ENCODE measurements around the gene DNAH8. TPM values are rescaled to one million over a fixed set of nuclear protein-coding genes. Genes with fewer than 3 reads are reported as not detected.

The DNAH8 gene
- total and polyA plus RNA-seq, 2 donors (not counting 3 experiments of a cell fraction or from before 2014, with no cell fraction given) = 0.29 to 0.61 TPM

DNA sequence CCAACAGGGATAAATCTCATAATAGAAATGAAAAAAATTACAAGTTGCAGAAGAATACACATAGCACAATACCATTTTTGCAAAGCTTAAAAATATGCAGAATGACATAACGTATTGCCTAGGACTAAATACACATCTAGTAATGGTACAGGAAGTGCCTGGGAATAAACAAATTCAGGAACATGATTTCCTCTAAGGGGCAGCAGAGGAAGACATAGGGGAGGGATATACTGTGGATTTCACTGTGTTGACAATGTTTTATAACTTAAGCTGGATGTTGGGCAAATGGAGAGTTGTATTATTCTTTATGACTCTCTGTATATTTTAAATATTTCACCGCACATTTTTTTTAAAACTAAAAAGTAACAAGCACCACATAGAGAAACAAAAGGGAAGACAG is 6.6 kb upstream of the DNAH8 start:
- no peaks in the 10 kb centered on the region for H3K79me2 ChIP-seq (ENCODE audit: control insufficient read depth, insufficient read depth, low read length)
- no TSS peak for BruUV-seq (replicated peaks)
- no peak overlapping the region for H3K4me3 ChIP-seq (replicated peaks in 1 of 3; ENCODE audit: insufficient read depth in 1 of 3, low read depth in 1 of 3, low read length in 3 of 3)
- no peaks in the 10 kb centered on the region for H3K9me1 ChIP-seq (replicated peaks; ENCODE audit: control insufficient read depth, extremely low read depth, insufficient read depth, low read length)
- peak overlapping the region; percentile 15 for H2AFZ ChIP-seq (ENCODE audit: low read depth, low read length)
- DNase-seq (ENCODE audit: low read depth, low spot score) (peak; percentile 71), FAIRE-seq (peak; percentile 38)
- H3K27me3 ChIP-seq (ENCODE audit: control insufficient read depth in 2 of 2, insufficient read depth in 2 of 2, low read length in 2 of 2) = no peaks in the 10 kb centered on the region
- H3K9ac ChIP-seq (replicated peaks; ENCODE audit: extremely low read depth, insufficient read depth, low read length) = no peak overlapping the region
- no peaks in the 10 kb centered on the region for H3K36me3 ChIP-seq (ENCODE audit: control insufficient read depth in 2 of 2, extremely low read depth in 1 of 2, insufficient read depth in 2 of 2, low read length in 2 of 2)
- H3K4me1 ChIP-seq (ENCODE audit: control insufficient read depth, extremely low read depth, insufficient read depth, low read length) = peaks cover 11% of the 10 kb centered on the region
- CTCF ChIA-PET = interaction anchor here (0.6 to 1.3 kb wide), 14 partner anchors 12 to 164 kb away, joined by 3 to 12 read pairs (median 3); no protein-coding TSS in a partner anchor
- intact Hi-C loops (cut with micrococcal nuclease) = loop anchor here (10.0 kb wide), 1 partner anchor 166 kb away; no protein-coding TSS in a partner anchor
- H3K27ac ChIP-seq (ENCODE audit: insufficient read depth, low read depth, low read length) = no peak overlapping the region
- H3K9me3 ChIP-seq (replicated peaks; ENCODE audit: control insufficient read depth, insufficient read depth, low read length) = no peaks in the 10 kb centered on the region
- TF ChIP-seq GATA2 (IDR thresholded peaks at IDR 0.05; ENCODE audit: insufficient read depth, insufficient read length, low read depth, low read length) = no peak
- no peak for TF ChIP-seq FOS (IDR thresholded peaks at IDR 0.05; ENCODE audit: borderline replicate concordance, insufficient read depth, low read length)
- TF ChIP-seq, protein P1, sequence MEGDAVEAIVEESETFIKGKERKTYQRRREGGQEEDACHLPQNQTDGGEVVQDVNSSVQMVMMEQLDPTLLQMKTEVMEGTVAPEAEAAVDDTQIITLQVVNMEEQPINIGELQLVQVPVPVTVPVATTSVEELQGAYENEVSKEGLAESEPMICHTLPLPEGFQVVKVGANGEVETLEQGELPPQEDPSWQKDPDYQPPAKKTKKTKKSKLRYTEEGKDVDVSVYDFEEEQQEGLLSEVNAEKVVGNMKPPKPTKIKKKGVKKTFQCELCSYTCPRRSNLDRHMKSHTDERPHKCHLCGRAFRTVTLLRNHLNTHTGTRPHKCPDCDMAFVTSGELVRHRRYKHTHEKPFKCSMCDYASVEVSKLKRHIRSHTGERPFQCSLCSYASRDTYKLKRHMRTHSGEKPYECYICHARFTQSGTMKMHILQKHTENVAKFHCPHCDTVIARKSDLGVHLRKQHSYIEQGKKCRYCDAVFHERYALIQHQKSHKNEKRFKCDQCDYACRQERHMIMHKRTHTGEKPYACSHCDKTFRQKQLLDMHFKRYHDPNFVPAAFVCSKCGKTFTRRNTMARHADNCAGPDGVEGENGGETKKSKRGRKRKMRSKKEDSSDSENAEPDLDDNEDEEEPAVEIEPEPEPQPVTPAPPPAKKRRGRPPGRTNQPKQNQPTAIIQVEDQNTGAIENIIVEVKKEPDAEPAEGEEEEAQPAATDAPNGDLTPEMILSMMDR (IDR thresholded peaks at IDR 0.05; ENCODE audit: extremely low read depth in 1 of 2, insufficient read depth in 1 of 2, low read depth in 1 of 2, low read length in 2 of 2) = no peak
- TF ChIP-seq MYC (IDR thresholded peaks at IDR 0.05; ENCODE audit: low read depth, low read length) = no peak
- no peak for TF ChIP-seq POLR2A (IDR thresholded peaks at IDR 0.05; ENCODE audit: low read depth, low read length)
- peak overlapping the region; percentile 61 for H3K4me2 ChIP-seq (ENCODE audit: insufficient read depth, low read length)
- dilution Hi-C loops (cut with MboI; ENCODE audit: extremely low pct_ligation_motif_present, low sequenced_read_pairs) = no loop called here
- POLR2A ChIA-PET = no interaction called here
- no peaks in the 10 kb centered on the region for H4K20me1 ChIP-seq (replicated peaks; ENCODE audit: control insufficient read depth, extremely low read depth, insufficient read depth, low read length)

DNA sequence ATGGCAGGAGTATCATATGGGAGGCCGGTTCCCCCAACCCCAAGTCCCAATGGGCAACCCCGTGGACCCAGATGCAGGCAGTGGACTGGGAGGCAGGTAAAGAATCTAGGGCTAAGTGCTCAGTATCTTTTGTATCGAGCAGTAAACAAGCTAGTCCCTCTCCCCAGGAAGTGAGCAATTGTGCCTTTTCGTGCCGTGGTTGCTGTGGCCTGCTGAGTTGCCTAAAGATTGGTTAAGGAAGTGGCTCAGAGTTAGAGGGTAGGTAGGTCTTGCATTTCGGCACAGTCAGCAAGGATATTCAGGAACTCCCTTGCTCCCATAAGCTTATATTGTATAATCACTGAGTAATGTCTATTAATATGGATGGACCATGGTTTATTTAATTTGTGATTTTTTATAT is 1.3 kb upstream of the DNAH8 start:
- Histone ChIP-seq H3K4me3 (replicated peaks in 1 of 3; ENCODE audit: insufficient read depth in 1 of 3, low read depth in 1 of 3, low read length in 3 of 3) (no peak overlapping the region), H2AFZ (ENCODE audit: low read depth, low read length) (peak overlapping the region; percentile 25), H3K27ac (ENCODE audit: insufficient read depth, low read depth, low read length) (no peak overlapping the region), H4K20me1 (replicated peaks; ENCODE audit: control insufficient read depth, extremely low read depth, insufficient read depth, low read length) (no peaks in the 10 kb centered on the region), H3K4me2 (ENCODE audit: insufficient read depth, low read length) (no peak overlapping the region), H3K9me3 (replicated peaks; ENCODE audit: control insufficient read depth, insufficient read depth, low read length) (no peaks in the 10 kb centered on the region), H3K9me1 (replicated peaks; ENCODE audit: control insufficient read depth, extremely low read depth, insufficient read depth, low read length) (no peaks in the 10 kb centered on the region), H3K9ac (replicated peaks; ENCODE audit: extremely low read depth, insufficient read depth, low read length) (no peak overlapping the region), H3K27me3 (ENCODE audit: control insufficient read depth in 2 of 2, insufficient read depth in 2 of 2, low read length in 2 of 2) (no peaks in the 10 kb centered on the region), H3K4me1 (ENCODE audit: control insufficient read depth, extremely low read depth, insufficient read depth, low read length) (peaks cover 22% of the 10 kb centered on the region), H3K36me3 (ENCODE audit: control insufficient read depth in 2 of 2, extremely low read depth in 1 of 2, insufficient read depth in 2 of 2, low read length in 2 of 2) (no peaks in the 10 kb centered on the region), H3K79me2 (ENCODE audit: control insufficient read depth, insufficient read depth, low read length) (no peaks in the 10 kb centered on the region)
- no peak for TF ChIP-seq POLR2AphosphoS5 (IDR thresholded peaks at IDR 0.05; ENCODE audit: insufficient read depth, low read depth, low read length)
- no peak for TF ChIP-seq JUN (IDR thresholded peaks at IDR 0.05; ENCODE audit: borderline replicate concordance, insufficient read depth, insufficient read length, low read depth)
- TF ChIP-seq GATA2 (IDR thresholded peaks at IDR 0.05; ENCODE audit: insufficient read depth, insufficient read length, low read depth, low read length) = no peak
- TF ChIP-seq EZH2 (IDR thresholded peaks at IDR 0.05; ENCODE audit: borderline replicate concordance, low read depth, low read length, severe bottlenecking) = no peak
- no peak for TF ChIP-seq POLR2A (IDR thresholded peaks at IDR 0.05; ENCODE audit: low read depth, low read length)
- TF ChIP-seq, protein P2, sequence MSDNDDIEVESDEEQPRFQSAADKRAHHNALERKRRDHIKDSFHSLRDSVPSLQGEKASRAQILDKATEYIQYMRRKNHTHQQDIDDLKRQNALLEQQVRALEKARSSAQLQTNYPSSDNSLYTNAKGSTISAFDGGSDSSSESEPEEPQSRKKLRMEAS (IDR thresholded peaks at IDR 0.05; ENCODE audit: insufficient read depth, insufficient read length) = no peak
- no peak for TF ChIP-seq FOS (IDR thresholded peaks at IDR 0.05; ENCODE audit: borderline replicate concordance, insufficient read depth, low read length)
- TF ChIP-seq, protein P1 (IDR thresholded peaks at IDR 0.05; ENCODE audit: extremely low read depth in 1 of 2, insufficient read depth in 1 of 2, low read depth in 1 of 2, low read length in 2 of 2) = no peak
- no peak for TF ChIP-seq MYC (IDR thresholded peaks at IDR 0.05; ENCODE audit: low read depth, low read length)
- CTCF ChIA-PET = interaction anchor here (0.9 to 3.0 kb wide), 4 partner anchors 11 to 60 kb away, joined by 3 to 11 read pairs (median 4); no protein-coding TSS in a partner anchor
- FAIRE-seq (peak; percentile 70), DNase-seq (ENCODE audit: low read depth, low spot score) (peak; percentile 43)
- dilution Hi-C loops (cut with MboI; ENCODE audit: extremely low pct_ligation_motif_present, low sequenced_read_pairs) = no loop called here
- POLR2A ChIA-PET = no interaction called here
- intact Hi-C loops (cut with micrococcal nuclease) = no loop called here
- no TSS peak for BruUV-seq (replicated peaks)
